Fibroblast of lung (primary cell): Measurements from ENCODE around the gene SUPT20HL1.

ENCODE experiments used
- EZH2 ChIP-seq: IDR thresholded peaks from 2 replicates; pipeline ENCODE4 v1.5.1; 2012; ENCODE audit warnings: low read length, control low read depth, mild to moderate bottlenecking; ENCODE audit errors: missing control alignments
- TF ChIP-seq, protein P1 (sequence below), 2 donors: IDR thresholded peaks in 1 of 2; conservative IDR thresholded peaks in 1 of 2; 1 replicate in 1 of 2; 2 replicates in 1 of 2; pipeline ENCODE4 v1.5.1; 2011 to 2012; ENCODE audit warnings: low read length in 2 of 2, control low read depth in 1 of 2, inconsistent platforms in 1 of 2, low read depth in 1 of 2, mild to moderate bottlenecking in 1 of 2

DNA sequence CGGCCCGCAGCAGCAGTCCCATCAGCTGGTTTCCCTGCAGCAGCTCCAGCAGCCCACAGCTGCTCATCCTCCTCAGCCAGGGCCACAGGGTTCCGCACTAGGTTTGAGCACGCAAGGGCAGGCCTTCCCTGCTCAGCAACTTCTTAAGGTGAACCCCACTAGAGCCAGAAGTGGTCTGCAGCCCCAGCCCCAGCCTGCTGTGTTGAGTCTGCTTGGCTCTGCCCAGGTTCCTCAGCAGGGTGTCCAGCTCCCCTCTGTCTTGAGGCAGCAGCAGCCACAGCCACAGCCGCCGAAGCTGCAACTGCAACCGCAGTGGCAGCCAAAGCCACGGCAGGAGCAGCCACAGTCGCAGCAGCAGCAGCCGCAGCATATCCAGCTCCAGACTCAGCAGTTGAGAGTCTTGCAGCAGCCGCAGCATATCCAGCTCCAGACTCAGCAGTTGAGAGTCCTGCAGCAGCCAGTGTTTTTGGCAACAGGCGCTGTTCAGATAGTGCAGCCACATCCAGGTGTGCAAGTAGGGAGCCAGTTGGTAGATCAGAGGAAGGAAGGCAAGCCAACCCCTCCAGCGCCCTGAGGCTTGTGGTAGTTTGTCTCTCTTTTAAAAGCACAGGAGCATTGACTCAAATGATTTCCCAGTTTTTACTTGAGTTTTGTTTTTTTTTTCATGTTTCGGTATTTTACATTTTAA is 4.6 kb downstream of the SUPT20HL1 start:
- TF ChIP-seq, protein P1, sequence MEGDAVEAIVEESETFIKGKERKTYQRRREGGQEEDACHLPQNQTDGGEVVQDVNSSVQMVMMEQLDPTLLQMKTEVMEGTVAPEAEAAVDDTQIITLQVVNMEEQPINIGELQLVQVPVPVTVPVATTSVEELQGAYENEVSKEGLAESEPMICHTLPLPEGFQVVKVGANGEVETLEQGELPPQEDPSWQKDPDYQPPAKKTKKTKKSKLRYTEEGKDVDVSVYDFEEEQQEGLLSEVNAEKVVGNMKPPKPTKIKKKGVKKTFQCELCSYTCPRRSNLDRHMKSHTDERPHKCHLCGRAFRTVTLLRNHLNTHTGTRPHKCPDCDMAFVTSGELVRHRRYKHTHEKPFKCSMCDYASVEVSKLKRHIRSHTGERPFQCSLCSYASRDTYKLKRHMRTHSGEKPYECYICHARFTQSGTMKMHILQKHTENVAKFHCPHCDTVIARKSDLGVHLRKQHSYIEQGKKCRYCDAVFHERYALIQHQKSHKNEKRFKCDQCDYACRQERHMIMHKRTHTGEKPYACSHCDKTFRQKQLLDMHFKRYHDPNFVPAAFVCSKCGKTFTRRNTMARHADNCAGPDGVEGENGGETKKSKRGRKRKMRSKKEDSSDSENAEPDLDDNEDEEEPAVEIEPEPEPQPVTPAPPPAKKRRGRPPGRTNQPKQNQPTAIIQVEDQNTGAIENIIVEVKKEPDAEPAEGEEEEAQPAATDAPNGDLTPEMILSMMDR (conservative IDR thresholded peaks at IDR 0.05 in 1 of 2, IDR thresholded peaks at IDR 0.05 in 1 of 2; ENCODE audit: low read depth in 1 of 2, low read length in 2 of 2): no peak
- TF ChIP-seq EZH2: no peak
